Activated CD4-positive, alpha-beta T cell treated with anti-CD3 and anti-CD28 coated beads for 24 hours (primary cell): ENCODE data around the gene PLXNB2.
"Not testable (repeated sequence)": the region's sequence is repeated elsewhere in the genome, so short reads cannot be mapped to it uniquely, and the experiment has no call there.

Source experiments
- DNase-seq, 2 donors: peaks; one replicate each; pipeline ENCODE4 v3.0.0-alpha.2; 2020; ENCODE audit warnings: low read depth in 2 of 2

Gene PLXNB2, protein sequence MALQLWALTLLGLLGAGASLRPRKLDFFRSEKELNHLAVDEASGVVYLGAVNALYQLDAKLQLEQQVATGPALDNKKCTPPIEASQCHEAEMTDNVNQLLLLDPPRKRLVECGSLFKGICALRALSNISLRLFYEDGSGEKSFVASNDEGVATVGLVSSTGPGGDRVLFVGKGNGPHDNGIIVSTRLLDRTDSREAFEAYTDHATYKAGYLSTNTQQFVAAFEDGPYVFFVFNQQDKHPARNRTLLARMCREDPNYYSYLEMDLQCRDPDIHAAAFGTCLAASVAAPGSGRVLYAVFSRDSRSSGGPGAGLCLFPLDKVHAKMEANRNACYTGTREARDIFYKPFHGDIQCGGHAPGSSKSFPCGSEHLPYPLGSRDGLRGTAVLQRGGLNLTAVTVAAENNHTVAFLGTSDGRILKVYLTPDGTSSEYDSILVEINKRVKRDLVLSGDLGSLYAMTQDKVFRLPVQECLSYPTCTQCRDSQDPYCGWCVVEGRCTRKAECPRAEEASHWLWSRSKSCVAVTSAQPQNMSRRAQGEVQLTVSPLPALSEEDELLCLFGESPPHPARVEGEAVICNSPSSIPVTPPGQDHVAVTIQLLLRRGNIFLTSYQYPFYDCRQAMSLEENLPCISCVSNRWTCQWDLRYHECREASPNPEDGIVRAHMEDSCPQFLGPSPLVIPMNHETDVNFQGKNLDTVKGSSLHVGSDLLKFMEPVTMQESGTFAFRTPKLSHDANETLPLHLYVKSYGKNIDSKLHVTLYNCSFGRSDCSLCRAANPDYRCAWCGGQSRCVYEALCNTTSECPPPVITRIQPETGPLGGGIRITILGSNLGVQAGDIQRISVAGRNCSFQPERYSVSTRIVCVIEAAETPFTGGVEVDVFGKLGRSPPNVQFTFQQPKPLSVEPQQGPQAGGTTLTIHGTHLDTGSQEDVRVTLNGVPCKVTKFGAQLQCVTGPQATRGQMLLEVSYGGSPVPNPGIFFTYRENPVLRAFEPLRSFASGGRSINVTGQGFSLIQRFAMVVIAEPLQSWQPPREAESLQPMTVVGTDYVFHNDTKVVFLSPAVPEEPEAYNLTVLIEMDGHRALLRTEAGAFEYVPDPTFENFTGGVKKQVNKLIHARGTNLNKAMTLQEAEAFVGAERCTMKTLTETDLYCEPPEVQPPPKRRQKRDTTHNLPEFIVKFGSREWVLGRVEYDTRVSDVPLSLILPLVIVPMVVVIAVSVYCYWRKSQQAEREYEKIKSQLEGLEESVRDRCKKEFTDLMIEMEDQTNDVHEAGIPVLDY (N-terminal part only)

DNA sequence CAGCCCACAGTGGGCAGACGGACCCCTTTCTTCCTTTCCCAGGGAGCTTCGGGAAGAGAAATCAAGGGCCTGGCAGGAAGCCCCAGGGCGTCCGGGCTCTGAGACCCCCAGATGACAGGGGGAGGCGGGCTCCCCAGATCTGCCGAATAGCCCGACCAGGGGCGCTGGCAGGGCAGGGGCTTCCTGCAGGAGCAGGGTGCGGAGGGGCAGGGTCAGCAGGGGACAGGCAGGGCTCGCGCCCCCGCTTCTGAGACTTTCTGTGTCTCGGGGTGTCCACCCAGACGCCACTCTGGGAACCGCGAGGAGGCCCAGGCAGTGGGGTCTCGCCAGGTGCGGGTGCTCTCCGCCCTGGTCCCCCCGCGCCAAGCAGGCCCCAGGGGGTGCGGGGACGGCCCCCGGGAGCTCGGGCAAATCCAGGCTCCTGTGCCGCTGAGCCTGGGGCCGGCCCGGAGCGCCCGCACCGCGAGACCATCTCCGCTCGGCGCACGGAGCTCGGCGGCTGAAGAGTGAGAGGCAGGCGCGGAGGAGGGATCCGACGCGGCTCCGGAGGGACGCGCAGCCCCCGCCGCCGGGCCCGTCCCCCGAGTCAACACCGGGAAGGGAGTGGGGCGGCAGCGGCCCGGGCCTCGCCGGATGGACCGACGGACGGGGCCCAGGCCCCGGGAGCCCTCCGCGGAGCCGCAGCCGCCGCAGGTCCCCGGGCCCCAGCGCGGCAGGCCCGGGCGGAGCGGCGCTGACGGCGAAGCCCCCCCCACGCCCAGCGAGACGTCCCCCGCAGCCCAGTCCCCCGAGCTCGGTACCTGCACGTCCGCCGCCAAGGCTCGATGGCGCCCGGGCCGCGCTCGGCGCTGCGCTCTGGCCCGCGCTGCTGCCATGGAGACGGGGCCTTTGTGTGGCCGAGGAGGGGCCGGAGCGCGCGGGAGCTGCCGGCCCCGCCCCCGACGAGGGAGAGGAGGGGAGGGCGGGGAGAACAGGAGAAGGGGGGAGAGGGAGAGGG, at the start of gene PLXNB2:
PLXNB2 (minus strand) TSS at position 894 of the 997 bp plus-strand sequence. CDS start 17,062 bp downstream, outside the sequence.
- no peak for DNase-seq

DNA sequence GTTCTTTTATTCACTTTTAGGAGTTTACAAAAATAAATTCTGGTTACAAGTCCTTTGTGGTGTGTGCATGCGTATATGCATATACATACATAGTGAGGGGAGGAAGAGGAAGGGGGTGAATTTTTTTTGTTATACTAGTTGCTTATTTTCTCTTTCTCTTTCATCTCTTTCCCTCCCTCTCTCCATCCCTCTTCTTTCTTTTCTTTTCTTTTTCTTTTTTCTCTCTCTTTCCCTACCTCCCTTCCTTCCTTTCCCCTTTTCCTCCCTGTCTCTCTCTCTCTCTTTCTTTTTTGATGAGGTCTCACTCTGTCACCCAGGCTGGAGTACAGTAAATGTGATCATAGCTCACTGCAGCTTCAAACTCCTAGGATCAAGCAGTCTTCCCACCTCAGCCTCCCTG, 49.8 kb upstream of the PLXNB2 start:
- DNase-seq = no peak

DNA sequence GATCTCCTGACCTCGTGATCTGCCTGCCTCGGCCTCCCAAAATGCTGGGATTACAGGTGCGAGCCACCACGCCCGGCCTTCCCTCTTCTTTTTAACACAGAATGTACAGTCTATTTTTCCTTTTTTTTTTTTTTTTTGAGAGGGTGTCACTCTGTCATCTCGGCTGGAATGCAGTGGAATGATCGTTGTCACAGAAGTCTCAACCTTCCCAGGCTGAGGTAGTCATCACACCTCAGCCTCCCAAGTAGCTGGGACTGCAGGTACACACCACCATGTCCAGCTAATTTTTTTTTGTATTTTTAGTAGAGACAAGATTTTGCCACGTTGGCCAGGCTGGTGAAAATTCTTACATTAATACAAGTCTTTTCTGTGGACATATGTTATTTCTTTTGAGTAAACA, 48.7 kb upstream of the PLXNB2 start:
- no peak for DNase-seq

DNA sequence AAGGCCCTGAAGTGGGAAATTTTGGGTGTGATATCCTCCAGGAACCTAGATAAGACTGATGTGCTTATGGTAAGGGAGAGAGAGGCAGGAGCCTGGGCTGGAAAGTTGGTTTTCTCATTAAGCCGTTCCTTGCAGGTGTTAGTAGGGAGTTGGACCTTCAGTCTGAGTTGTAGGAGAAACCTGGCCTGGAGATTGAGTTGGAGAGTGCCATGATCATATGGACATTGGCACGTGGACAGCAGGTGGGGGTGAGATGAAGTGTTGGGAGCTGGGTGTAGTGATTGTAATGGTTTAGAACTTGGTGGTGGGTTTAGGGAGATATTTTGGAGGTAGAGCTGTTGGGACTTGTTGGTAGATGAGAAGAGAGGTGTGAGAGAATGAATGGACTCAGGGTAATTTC, 40.6 kb upstream of the PLXNB2 start:
- no peak for DNase-seq

DNA sequence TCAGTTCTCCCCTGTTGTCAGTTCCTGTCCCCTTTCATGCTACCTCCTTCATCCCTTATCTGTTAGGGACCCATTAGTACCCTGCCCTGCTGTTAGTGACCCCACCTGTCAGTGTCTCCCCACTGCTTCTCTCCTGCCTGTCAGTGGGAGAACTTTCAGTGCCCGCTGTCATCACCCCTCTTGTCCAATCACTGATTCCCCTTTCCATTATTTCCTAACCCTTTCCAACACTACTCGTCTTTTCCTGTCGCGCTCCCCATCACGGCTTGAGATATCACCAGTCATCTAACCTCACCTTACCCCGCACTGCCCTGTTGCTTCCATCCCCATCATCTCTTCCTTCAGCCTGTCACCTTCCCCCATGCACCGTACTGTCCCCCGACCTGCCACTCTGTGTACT, 39.7 kb upstream of the PLXNB2 start:
- no peak for DNase-seq

DNA sequence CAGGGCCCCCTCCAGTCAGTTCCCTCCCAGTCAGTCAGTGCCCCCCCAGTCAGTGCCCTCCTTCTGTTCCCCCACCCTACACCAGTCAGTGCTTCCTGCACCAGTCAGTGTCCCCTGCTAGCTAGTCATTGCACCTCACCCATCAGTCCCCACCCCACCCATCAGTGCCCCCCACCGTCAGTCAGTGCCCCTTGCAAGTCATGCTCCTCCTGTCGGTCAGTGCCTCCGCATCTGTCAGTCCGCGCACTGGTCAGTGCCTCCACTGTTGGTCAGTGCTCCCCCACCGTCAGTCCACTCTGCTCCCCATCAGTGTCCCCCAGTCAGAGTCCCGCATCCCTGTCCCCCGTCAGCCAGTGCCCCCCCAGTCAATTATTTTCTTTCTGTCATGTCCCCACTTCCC, 39.0 kb upstream of the PLXNB2 start:
- no peak for DNase-seq

DNA sequence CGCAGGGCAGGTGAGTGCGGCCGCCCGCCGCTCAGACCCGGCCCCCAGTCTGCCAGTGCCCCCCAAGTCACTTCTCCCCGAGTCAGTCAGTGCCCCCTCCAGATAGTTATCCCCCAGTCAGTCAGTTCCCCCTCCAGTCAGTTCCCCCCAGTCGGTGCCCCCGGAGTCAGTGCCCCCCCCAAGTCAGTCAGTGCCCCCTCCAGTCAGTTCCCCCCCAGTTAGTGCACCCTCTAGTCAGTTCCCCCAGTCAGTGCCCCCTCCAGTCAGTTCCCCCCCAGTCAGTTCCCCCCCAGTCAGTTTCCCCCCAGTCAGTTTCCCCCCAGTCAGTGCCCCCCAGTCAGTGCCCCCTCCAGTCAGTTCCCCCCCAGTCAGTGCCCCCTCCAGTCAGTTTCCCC, 36.1 kb upstream of the PLXNB2 start:
- no peak for DNase-seq

DNA sequence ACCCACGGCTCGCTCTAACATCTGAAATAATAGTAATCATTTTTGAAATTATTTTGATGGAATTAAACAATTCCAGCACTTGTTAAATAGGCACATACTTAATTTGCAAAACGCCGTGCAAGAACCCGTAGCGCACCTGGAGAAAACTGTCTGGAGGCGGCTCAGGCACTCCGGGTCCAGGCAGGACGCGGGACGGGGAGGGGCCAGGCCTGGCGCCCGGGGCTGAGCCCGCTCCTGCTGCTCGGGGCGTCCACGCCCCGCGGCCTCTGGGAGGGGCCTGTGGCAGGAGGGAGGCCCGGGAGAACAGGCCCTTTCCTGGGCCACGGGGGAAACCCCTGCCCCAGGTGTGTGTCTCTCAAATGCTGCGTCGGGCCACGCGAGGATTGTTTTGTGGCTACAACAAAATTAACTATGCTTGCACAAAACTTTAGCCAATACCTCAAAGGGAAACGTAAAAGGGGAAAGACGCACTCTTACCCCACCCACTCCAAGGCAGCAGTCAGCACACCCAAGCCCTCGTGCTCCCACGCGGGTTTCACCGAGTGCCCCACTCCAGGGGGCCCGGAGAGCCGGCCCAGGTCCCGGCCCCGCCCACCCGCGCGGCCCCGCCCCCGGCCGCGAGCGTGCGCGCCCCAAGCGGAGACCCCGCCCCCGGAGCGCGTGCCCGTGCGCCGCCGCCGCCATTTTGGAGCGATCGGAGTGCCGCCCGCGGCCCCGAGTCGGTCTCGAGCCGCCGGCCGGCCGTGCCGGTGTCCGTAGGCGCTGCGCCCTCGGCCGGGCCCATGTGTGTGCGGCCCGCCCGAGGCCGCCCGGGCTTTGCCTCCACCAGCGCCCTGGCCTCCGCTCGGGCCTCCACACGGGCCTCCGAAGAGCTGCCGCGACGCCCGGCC, 35.5 kb upstream of the PLXNB2 start, which contains the start of gene PPP6R2:
PPP6R2 (plus strand) TSS at position 677 of the 890 bp plus-strand sequence. CDS start 50,582 bp downstream, outside the sequence.
- peak; percentile 81 to 85 for DNase-seq

DNA sequence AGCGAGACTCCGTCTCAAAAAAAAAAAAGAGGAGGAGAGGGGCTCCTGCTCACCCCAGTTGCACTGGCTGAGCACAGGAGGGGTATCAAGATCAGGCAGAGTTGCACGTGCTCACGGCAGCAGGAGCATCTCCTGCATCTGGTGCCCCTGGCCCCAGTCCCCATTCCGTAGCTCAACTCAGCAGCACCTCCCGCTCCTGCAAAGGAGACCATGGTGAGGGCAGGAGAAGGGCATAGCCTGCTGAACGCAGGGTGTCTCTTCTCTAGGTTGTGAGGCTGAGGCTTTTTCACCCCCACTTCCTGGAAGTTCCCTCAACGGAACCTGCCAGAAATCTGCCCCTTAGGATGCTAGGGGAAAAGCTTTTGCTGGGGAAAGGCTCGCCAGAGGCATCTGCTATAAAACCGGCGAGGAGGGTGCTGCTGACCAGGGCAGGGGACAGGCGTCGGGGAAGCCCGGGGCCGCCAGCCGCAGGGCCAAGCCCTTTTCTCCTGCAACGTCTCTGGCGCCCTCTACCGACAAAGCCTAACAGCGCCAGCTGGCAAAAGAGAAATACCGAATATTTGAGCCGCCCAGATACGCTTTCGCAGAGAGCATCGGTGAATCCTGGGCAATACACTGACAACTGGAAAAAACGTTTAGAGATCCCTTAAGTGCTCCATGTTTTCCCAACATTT, 34.7 kb upstream of the PLXNB2 start:
- peak; percentile 88 to 90 for DNase-seq

DNA sequence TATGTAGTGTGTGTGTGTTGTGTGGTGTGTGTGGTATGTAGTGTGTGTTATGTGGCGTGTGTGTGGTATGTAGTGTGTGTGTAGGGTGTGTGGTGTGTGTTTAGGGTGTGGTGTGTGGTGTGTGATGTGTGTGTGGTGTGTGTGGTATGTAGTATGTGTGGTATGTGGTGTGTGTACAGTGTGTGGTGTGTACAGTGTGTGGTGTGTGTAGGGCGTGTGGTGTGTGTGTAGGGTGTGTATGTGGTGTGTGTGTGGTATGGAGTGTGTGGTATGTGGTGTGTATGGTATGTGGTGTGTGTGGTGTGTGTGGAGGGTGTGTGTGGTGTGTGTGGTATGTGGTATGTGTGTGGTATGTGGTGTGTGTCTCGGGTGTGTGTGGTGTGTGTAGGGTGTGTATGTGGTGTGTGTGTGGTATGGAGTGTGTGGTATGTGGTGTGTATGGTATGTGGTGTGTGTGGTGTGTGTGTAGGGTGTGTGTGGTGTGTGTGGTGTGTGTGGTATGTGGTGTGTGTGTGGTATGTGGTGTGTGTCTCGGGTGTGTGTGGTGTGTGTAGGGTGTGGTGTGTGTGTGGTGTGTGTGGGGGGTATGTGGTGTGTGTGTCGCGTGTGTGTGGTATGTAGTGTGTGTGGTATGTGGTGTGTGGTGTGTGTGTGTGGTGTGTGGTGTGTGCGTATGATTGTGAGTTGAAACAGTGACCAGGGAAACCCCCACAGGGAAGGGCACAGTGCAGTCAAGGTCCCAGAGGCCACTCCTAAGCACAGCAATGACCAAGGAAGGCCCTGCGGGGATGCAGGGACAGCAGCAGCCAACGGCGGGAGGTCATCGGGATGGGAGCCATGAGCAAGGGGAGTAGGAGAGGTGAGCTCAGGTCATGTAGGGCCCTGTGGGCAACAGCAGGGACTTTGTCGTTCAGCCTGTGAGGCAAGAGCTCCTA, 32.8 kb upstream of the PLXNB2 start:
- no peak for DNase-seq

DNA sequence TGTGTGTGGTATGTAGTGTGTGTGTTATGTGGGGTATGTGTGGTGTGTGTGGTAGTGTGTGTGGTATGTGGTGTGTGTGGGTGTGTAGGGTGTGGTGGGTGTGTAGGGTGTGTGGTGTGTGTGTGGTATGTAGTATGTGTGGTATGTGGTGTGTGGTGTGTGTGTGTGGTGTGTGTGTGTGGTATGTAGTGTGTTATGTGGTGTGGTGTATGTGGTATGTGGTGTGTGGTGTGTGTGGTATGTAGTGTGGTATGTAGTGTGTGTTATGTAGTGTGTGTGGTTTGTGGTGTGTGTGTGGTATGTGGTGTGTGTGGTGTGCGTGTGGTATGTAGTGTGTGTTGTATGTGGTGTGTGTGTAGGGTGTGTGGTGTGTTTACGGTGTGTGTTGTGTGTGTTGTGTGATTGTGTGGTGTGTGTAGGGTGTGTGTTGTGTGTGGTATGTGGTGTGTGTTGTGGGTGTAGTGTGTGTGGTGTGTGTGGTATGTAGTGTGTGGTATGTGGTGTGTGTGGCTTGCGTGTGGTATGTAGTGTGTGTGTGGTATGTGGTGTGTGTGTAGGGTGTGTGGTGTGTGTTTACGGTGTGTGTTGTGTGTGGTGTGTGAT, 31.5 kb upstream of the PLXNB2 start:
- DNase-seq = no peak

DNA sequence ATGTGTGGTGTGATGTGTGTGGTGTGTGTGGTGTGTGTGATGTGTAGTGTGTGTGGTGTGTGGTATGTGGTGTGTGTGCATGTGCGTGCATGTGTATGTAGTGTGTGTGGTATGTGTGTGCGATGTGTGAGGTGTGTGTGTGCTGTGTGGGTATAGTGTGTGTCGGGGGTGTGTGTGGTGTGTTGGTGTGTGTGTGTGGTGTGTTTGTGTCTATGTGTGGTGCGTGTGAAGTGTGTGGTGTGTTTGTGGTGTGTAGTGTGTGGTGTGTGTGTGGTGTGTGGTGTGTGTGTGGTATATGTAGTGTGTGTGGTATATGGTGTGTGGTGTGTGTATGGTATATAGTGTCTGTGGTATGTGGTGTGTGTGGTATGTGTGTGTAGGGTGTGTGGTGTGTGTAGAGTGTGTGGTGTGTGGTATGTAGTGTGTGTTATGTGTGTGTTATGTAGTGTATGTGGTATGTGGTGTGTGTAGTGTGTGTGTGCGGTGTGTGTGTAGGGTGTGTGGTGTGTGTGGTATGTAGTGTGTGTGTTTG, 30.7 kb upstream of the PLXNB2 start:
- DNase-seq = no peak

DNA sequence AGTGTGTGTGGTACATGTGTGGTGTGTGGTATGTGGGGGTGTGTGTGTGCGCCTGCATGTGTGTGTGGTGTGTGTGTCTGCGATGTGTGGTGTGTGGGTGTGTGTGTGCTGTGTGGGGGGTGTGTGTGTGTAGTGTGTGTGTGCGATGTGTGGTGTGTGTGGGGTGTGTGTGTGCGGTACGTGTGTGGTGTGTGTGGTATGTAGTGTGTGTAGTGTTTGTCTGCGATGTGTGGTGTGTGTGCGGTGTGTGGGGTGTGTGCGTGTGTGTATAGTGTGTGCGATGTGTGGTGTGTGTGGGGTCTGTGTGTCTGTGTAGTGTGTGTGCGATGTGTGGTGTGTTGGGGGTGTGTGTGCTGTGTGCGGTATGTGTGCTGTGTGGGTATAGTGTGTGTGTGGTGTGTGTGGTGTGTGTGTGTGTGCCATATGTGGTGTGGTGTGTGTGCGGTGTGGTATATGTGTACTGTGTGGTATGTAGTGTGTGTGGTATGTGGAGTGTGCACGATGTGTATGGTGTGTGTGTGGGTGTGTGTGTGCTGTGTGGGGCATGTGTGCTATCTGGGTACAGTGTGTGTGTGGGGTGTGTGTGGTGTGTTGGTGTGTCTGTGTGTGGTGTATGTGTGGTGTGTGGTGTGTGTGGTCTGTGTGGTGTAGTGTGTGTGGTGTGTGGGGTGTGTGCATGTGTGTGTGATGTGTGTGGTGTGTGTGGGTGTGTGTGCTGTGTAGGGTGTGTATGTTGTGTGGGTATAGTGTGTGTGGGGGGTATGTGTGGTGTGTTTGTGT, 30.0 kb upstream of the PLXNB2 start:
- DNase-seq = no peak

DNA sequence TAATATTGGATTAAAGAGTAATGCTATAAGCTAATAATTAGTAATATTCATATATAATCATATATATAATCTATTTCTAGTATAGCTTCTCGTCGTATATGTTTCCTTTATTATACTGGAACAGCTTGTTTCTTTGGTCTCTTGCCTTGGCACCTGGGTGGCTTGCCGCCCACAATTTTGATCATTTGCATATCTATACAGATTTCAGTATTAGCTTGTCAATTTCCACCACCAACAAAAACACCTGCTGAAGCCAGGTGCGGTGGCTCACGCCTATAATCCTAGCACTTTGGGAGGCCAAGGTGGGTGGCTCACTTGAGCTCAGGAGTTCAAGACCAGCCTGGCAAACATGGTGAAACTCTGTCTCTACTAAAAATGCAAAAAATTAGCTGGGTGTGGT, 27.0 kb upstream of the PLXNB2 start:
- DNase-seq = not testable (repeated sequence)

DNA sequence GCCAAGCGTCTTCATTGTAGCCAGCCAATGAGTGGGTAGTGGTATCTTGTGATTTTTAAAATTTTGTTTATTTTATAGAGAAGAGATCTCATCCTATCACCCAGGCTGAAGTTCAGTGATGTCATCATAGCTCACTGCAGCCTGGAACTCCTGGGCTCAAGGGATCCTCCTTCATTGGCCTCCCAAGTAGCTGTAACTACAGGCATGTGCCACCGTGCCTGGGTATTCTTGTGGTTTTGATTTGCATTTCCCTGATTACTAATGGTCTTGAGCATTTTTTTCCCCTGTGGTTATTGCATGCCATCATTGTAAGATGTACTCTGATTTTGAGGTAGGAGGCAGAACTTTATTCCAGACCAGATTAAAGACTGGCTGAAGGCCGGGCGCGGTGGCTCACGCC, 21.8 kb upstream of the PLXNB2 start:
- no peak for DNase-seq

DNA sequence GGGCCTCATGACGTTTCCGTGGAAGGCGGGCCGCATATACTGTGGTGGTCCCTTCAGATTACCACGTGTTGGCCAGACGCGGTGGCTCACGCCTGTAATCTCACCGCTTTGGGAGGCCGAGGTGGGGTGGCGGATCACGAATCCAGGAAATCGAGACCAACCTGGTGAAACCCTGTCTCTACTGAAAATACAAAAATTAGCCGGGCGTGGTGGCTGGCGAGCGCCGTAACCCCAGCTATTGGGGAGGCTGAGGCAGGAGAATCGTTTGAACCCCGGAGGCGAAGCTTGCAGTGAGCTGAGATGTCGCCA, 20.2 kb upstream of the PLXNB2 start:
- DNase-seq = no peak
